WTC11 (cell line): ENCODE measurements around the gene HOXD10. TPM values are rescaled to one million over a fixed set of nuclear protein-coding genes. Genes with fewer than 3 reads are reported as not detected.
A peak's percentile ranks its signal among the peaks of the same experiment; 100 is the strongest.

ENCODE experiments used
- microRNA-seq: library from miRNA; unstranded; fragments of <30 nt; microRNA quantifications from one replicate; pipeline ENCODE4 v1.2.0, GENCODE V29; 2022; ENCODE audit warnings: borderline number of aligned reads
- total RNA-seq: library from RNA; stranded (reverse); gene quantifications from 3 replicates; pipeline ENCODE4 v1.2.3, GENCODE V29; 2021

HOXD10 gene
- total RNA-seq, 1 experiment from 2014 or later = not detected

Small RNAs within 50 kb of the gene (microRNA-seq; reads per million reads assigned to microRNA genes)
- gene MIR10B = 12.6 reads per million, percentile 31 among the genes with 10 or more reads in this experiment

Other genes with a start within 250 kb of the HOXD10 start
- 10.3 to 13.8 TPM (median 13.7 TPM) in 3 replicates for gene LNPK, start 114.5 kb upstream of the HOXD10 start, total RNA-seq
- 0.05 TPM in 1 of 3 replicates, not detected in the others for gene EVX2, start 32.8 kb upstream of the HOXD10 start, total RNA-seq
- not detected in 3 replicates for gene HOXD13, start 24.1 kb upstream of the HOXD10 start, total RNA-seq
- 0.17 TPM in 1 of 3 replicates, not detected in the others for gene HOXD12, start 17.0 kb upstream of the HOXD10 start, total RNA-seq
- gene HOXD11, start 9.5 kb upstream of the HOXD10 start, total RNA-seq = not detected in 3 replicates
- gene HOXD9, start 5.9 kb downstream of the HOXD10 start, total RNA-seq = not detected in 3 replicates
- gene HOXD8, start 12.9 kb downstream of the HOXD10 start, total RNA-seq = not detected in 3 replicates
- not detected in 3 replicates for gene HOXD4, start 34.8 kb downstream of the HOXD10 start, total RNA-seq
- not detected in 3 replicates for gene HOXD3, start 40.5 kb downstream of the HOXD10 start, total RNA-seq
- 0.14 to 0.22 TPM in 2 of 3 replicates, not detected in the other for gene HOXD1, start 71.9 kb downstream of the HOXD10 start, total RNA-seq
- 33.6 to 40.5 TPM (median 37.5 TPM) in 3 replicates for gene MTX2, start 152.7 kb downstream of the HOXD10 start, total RNA-seq